ENCODE data around the gene RAB3B.

- TF ChIP-seq CTCF (IDR thresholded peaks at IDR 0.05; ENCODE audit: low read depth, low read length): peak; percentile 81
- TF ChIP-seq EZH2phosphoT487 (IDR thresholded peaks at IDR 0.05; ENCODE audit: low read depth): no peak
Measured at GRCh38 chr1:52002038-52002917, 11.8 kb upstream of the RAB3B start.

All from OCI-LY3 (cell line).